Forelimb muscle (tissue), 1 donor: Measurements from ENCODE around the gene SLC15A1. TPM values are rescaled to one million over a fixed set of nuclear protein-coding genes. Genes with fewer than 3 reads are reported as not detected.
A peak's percentile ranks its signal among the peaks of the same experiment; 100 is the strongest.

Experiments used
- DNase-seq: peaks from one replicate; pipeline ENCODE4 v3.0.0-alpha.2; 2013; ENCODE audit warnings: low read depth
- polyA plus RNA-seq: library from polyadenylated mRNA; unstranded; fragments of 120-200 nt; gene quantifications from one replicate; pipeline ENCODE4 v1.2.1, GENCODE V29; 2013; ENCODE audit not compliant: insufficient read length

Gene SLC15A1
- polyA plus RNA-seq, 1 donor: not detected

GRCh38 chr13:98706446-98707110 lies 45.9 kb downstream of the SLC15A1 start:
- no peak for DNase-seq

- no peak for DNase-seq
Observed at GRCh38 chr13:98697791-98698190, 54.7 kb downstream of the SLC15A1 start.

DNA sequence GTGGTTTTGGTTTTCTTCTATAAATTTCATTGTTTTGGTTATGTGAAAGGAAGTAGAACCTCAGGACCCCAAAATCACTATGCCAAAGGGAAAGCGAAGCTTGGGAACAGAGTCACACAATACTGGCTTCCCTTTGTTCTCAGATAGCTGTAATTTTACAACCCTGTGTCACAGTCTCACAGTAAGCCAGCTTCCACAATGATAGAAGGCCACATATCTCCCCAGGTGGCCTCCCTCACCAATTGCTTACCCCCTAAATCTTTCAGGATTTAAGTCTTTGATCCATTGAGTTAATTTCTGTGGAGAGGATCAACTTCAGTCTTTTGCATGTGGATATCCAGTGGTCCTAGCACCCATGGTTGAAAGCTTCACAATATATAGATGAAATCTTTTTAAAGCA lies 58.7 kb downstream of the SLC15A1 start:
- DNase-seq: no peak

DNA sequence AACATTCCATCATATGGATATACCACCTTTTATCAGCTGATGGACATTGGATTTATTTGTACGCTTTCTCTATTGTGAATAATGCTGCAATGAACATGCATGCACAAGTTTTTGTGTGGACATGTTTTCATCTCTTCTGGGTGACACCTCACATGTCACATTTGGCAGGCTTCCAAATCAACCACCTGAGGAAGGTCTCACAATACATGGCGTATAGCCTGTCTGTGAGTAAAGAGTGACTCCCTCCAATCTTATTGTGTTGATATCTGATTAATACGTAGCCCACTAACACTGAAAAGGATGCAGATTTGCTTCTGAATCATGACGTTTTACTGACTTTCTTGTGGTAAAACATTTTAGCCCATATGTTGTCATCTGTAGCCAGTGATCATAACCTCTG lies 61.1 kb downstream of the SLC15A1 start:
- DNase-seq: no peak

DNA sequence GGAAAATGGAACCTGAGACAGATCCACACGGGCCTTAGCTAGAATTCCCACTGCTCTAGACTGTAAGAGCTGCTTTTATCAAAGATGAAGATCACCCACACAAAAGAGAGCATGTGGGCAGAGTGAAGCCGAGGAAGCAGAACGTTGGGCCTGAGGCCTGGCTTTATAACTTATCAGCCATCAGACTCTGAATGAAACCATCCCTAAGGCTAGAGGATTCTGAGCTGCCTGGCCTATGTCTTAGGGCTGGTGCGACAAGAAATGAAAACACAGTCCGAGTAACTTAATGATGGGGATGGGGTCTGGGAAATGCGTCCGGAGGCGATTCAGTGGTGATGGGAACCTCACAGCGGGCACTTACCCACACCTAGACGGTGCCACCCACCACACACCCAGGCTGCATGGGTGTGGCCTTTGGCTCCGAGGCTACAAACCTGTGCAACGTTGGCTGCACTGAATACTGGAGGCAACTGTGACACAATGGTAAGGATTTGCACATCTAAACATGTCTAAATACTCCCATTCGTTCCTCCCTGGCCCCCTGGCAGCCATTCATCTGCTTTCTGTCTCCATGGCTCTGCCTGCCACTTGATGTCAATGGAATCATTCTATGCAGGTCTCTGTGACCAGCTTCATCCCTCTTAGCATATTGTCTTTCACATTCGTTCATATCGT lies 62.0 kb downstream of the SLC15A1 start:
- DNase-seq: no peak

DNA sequence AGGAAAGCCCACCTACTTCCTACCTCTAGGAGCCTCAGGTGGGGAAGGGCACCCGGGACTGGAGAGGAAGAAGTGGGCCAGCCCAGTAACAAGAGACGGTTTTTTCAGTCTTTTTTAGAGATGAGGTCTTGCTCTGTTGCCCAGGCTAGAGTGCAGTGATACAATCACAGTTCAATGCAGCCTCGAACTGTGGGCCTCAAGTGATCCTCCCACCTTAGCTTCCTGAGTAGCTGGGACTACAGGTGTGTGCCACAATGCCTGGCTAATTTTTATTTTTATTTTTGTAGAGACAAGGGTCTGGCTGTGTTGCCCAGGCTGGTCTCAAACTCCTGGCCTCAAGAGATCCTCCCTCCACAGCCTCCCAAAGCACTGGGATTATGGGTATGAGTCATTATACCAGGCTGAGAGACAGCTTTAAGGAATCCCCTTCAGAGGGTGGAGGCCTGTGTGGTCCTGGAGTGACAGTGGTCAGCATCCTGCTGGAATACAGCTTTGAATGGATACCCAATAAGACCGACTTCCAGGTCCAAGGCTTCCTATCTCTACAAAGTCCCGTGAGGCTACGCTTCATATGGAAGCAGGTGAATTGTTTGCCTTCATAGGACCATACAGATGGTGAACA lies 63.0 kb downstream of the SLC15A1 start:
- no peak for DNase-seq

- no peak for DNase-seq
Observed at GRCh38 chr13:98688373-98688772, 64.1 kb downstream of the SLC15A1 start.

DNA sequence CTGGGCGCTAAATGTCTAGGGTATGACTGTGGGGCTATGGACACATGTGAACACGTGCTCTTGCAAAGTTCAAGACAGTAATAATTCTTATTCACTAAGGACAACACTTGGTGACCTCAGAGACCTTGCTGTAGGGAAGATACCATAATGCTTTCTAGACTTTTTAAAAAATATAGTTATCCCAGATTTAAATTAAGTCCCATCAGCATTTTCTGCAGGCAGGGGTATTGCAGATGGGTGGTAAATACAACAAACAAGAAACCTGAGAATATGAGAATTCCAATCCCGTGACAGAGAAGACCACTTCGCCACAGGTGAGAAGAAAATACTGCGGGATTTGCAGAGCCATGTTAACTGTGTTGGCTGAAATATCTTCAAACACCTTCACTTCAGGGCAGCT lies 65.2 kb downstream of the SLC15A1 start:
- no peak for DNase-seq

GRCh38 chr13:98686270-98686669 lies 66.2 kb downstream of the SLC15A1 start:
- DNase-seq: no peak

DNA sequence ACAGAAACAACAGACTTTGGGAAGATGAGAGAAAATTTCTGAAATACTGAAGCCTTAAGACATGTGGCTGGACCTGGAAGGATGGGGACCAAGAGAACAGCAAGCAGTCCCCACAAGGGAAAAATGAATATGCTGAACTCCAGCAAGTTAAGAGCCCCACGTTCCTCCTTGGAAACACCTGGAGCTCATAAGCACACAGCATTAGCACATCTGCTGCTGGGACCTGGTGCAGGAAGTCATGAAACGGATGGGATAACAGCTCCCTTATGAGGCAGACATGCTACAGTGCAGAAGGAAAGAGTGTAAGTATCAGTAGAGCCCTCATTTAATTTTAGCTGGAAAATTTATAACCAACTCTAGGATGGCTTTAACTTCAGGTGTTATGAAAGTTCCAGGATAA lies 67.3 kb downstream of the SLC15A1 start:
- peak; percentile 26 for DNase-seq

GRCh38 chr13:98681049-98681448 lies 71.4 kb downstream of the SLC15A1 start:
- DNase-seq: no peak

GRCh38 chr13:98678741-98679140 lies 73.7 kb downstream of the SLC15A1 start:
- DNase-seq: no peak

GRCh38 chr13:98677398-98677797 lies 75.1 kb downstream of the SLC15A1 start:
- no peak for DNase-seq

DNA sequence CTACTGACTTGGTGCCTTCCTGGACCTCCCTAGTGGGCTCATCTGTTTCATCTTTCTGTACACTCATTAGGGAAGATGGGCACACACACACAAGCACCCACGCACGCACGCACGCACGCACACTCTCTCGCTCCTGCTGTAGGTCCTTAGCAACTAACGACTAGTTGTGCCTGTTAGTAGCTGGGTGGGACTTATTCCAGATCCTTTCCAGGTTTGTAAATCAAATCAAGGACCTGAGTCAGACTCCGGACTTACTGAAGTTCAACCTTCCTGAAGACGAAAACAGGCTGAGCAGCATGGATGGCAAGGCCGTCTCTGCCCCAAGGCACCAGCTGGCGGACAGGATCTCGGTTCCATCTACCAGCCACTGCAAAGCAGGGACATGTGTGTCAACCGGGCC lies 76.2 kb downstream of the SLC15A1 start:
- no peak for DNase-seq

GRCh38 chr13:98675837-98676236 lies 76.6 kb downstream of the SLC15A1 start:
- no peak for DNase-seq

GRCh38 chr13:98675066-98675465 lies 77.4 kb downstream of the SLC15A1 start:
- no peak for DNase-seq

- peak; percentile 43 for DNase-seq
Observed at GRCh38 chr13:98672947-98673613, 79.4 kb downstream of the SLC15A1 start.

DNA sequence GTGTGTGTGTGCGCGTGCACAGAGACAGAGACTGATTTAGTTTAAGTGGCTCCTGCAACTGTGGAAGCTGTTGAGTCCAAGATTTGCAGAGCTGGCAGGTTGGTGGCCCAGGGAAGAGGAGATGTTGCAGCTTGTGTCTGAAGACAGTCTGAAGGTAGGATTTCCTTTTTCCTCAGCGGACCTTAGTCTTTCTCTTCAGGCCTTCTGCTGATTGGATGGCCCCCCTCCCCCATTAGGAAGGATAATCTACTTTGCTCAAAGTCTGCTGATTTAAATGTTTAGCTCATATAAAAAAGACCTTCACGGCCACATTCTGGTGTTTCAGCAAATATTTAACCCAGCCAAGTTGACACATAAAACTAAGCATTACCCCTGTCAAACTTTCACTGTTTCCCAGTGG lies 84.3 kb downstream of the SLC15A1 start:
- DNase-seq: no peak

- no peak for DNase-seq
Observed at GRCh38 chr13:98665638-98665995, 86.9 kb downstream of the SLC15A1 start.

DNA sequence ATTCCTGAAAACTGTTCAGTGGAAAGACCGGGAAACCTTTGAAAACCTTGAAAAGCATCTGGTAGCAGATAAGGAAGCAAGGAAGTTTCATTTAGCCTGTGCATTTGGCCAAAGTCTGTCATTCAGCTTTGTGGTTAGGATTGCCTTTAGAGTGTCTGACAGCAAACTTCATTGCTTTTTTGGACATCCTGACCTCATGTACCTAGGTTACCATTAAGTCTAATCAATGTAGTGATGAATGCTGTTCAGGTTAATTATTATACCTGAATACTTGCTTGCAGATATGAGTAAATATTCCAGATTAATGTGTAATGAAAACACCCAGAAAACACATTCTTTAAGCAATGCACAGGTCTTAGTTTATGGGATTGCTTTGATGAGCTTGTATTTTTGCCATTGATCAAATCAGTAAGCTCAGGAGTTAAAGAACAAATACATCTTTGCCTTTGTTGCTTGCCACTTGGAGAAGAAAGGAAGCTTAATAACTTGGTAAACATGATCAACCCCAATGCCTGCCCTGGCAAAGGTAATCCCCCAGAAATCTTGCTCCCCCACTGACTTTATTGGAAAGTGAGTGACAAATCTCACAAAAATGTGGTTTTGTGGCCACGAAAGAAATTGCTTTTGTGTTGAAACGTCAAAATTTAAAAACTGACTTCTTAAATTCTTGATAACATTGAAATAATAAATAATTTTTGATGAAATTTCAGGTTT lies 87.4 kb downstream of the SLC15A1 start:
- DNase-seq: no peak

- DNase-seq: no peak
Observed at GRCh38 chr13:98664510-98664909, 88.0 kb downstream of the SLC15A1 start.

DNA sequence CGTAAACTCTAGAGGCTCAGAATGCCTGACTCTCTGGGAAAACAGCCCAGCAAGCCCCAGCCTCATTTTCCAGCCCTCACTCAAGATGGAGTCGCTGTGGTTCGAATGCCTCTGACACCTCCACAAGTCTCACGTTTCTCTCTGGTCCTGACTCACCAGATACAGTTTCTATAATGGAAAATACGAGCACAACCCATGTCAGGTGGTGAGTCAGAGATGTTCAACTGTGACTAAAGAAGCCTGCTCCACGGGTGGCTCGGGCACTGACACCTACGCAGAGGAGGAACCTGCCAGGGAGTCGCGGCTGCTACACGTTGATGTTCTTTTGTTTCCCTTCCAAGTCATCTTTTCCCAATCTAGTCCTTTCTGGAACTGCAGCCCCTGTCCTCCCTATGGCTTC lies 88.4 kb downstream of the SLC15A1 start:
- no peak for DNase-seq
